ENCODE data around the gene GATAD1.

DNA sequence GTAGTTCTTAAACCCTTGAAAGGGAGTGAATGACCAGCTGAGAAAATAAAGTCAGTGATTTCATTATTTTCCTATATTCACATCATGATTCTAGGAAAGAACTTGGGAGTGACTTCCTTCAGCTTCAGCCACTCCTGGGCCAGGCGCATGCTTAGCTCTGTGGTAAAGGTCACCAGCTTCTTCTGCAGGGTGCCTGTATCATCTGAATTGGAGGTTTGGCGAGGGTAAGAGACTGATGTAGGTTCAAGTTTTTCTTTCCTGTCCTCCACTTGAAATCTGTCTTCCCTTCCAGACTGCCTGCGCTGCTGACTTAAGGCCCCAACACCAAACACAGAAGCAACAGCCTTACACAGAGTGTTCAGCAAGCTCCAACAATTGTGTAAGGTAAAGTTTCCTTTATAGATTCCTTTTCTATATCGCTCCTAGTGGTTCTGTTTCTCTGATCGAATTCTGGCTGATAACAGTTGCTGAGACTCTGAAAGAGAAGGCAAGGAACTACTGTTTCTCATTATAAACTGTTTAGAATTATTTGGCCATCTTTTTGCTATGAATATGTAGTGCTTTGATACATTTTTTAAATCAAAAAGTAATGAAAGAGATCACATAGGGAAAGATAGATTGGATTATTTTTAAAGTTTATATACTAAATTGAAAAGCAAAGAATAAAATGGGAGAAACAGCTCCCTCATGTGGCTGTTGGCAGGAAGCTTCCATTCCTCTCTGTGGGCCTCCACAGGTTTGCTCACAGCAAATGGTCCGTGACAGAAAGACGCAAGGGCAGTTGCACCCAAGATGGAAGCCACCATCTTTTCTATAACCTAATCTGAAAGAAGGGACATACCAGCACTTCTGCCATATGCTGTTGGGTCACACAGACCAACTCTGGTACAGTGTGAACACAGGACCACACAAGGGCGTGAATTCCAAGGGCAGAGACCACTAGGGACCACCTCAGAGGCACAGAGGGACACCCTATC lies 14.0 kb downstream of the GATAD1 start:
- peak; percentile 87 for TF ChIP-seq CTCF (IDR thresholded peaks at IDR 0.05; ENCODE audit: insufficient read depth, low read depth, low read length)
- no peak for TF ChIP-seq EZH2 (IDR thresholded peaks at IDR 0.05; ENCODE audit: insufficient read depth, low read length)
